CD4-positive, CD25-positive, alpha-beta regulatory T cell (primary cell): ENCODE measurements around the gene HTR7. TPM values are rescaled to one million over a fixed set of nuclear protein-coding genes. Genes with fewer than 3 reads are reported as not detected.

Experiments
- ATAC-seq, 2 donors: fragments of 150-1000 bp; cut with Tn5 transposase; one replicate each; pipeline ENCODE4 v1.10.0; 2021; ENCODE audit warnings: low read depth in 2 of 2, moderate number of reproducible peaks in 2 of 2, moderate library complexity in 1 of 2
- DNase-seq, 3 donors: peaks; one replicate each; pipeline versions ENCODE4 v3.0.0 to v3.0.0-alpha.2; 2012 to 2022; ENCODE audit warnings: mixed read lengths in 1 of 3
- H3K27ac ChIP-seq: one replicate; pipeline ENCODE4 v1.7.0; 2013; ENCODE audit warnings: mild to moderate bottlenecking, low read length; ENCODE audit not compliant: insufficient read depth, poor library complexity, severe bottlenecking
- H3K27me3 ChIP-seq: one replicate; pipeline ENCODE4 v1.7.0; 2013; ENCODE audit warnings: low read length; ENCODE audit not compliant: control insufficient read depth, insufficient read depth
- H3K36me3 ChIP-seq: one replicate; pipeline ENCODE4 v1.7.0; 2013; ENCODE audit warnings: mild to moderate bottlenecking, low read length, moderate library complexity; ENCODE audit not compliant: control insufficient read depth, insufficient read depth
- H3K4me1 ChIP-seq: 2 replicates; pipeline ENCODE4 v1.7.0; 2013; ENCODE audit warnings: mild to moderate bottlenecking, low read length; ENCODE audit not compliant: insufficient read depth, control insufficient read depth, poor library complexity, severe bottlenecking
- H3K4me3 ChIP-seq: one replicate; pipeline ENCODE4 v1.7.0; 2013; ENCODE audit warnings: low read depth, mild to moderate bottlenecking, low read length, moderate library complexity
- H3K9me3 ChIP-seq, 2 experiments: 1 replicate in 1 of 2; 2 replicates in 1 of 2; pipeline ENCODE4 v1.7.0; 2013; ENCODE audit warnings: low read length in 2 of 2, mild to moderate bottlenecking in 1 of 2, moderate library complexity in 1 of 2; ENCODE audit not compliant: control insufficient read depth in 2 of 2
- H3K27ac Mint-ChIP-seq, 3 donors: one replicate each; pipeline ENCODE4 v1.8.0; 2020 to 2022; ENCODE audit warnings: mild to moderate bottlenecking in 3 of 3, mixed read lengths in 3 of 3, moderate library complexity in 2 of 3
- H3K27me3 Mint-ChIP-seq: one replicate; pipeline ENCODE4 v1.8.0; 2022; ENCODE audit warnings: mild to moderate bottlenecking, mixed read lengths
- H3K36me3 Mint-ChIP-seq: one replicate; pipeline ENCODE4 v1.8.0; 2020; ENCODE audit warnings: mixed read lengths
- H3K4me1 Mint-ChIP-seq, 4 donors: one replicate each; pipeline ENCODE4 v1.8.0; 2020 to 2022; ENCODE audit warnings: mixed read lengths in 4 of 4, mild to moderate bottlenecking in 1 of 4
- H3K4me3 Mint-ChIP-seq, 4 donors: one replicate each; pipeline ENCODE4 v1.8.0; 2020 to 2022; ENCODE audit warnings: mild to moderate bottlenecking in 4 of 4, mixed read lengths in 4 of 4, moderate library complexity in 3 of 4
- H3K9me3 Mint-ChIP-seq, 7 donors: one replicate each; pipeline ENCODE4 v1.8.0; 2020 to 2022; ENCODE audit warnings: mixed read lengths in 7 of 7, mild to moderate bottlenecking in 3 of 7, moderate library complexity in 2 of 7
- polyA plus RNA-seq, 4 donors: library from polyadenylated mRNA; unstranded; fragments of 300-500 nt; fragmentation: Illumina TruSeq; gene quantifications; one replicate each; pipeline ENCODE4 v1.2.3, GENCODE V29; 2021
- total RNA-seq: library from RNA; stranded (reverse); gene quantifications from one replicate; pipeline ENCODE4 v1.2.3, GENCODE V29; 2022

Gene HTR7
- total and polyA plus RNA-seq, 5 donors from 2014 or later = not detected

GRCh38 chr10:90804354-90804753 is 53.5 kb downstream of the HTR7 start:
- no peak for DNase-seq
- H3K4me3 ChIP-seq = no peak overlapping the region
- no peaks in the 10 kb centered on the region for H3K9me3 ChIP-seq
- Mint-ChIP-seq H3K4me1 (no peaks in the 10 kb centered on the region), H3K27ac (no peak overlapping the region), H3K4me3 (no peak overlapping the region), H3K27me3 (peaks cover 3% of the 10 kb centered on the region), H3K36me3 (no peaks in the 10 kb centered on the region), H3K9me3 (peaks cover 0 to 2% (median 0%) of the 10 kb centered on the region in 7 donors)
- H3K4me1 ChIP-seq = no peaks in the 10 kb centered on the region
- no peaks in the 10 kb centered on the region for H3K36me3 ChIP-seq
- no peak for ATAC-seq
- H3K27ac ChIP-seq = no peak overlapping the region
- H3K27me3 ChIP-seq = no peaks in the 10 kb centered on the region

DNA sequence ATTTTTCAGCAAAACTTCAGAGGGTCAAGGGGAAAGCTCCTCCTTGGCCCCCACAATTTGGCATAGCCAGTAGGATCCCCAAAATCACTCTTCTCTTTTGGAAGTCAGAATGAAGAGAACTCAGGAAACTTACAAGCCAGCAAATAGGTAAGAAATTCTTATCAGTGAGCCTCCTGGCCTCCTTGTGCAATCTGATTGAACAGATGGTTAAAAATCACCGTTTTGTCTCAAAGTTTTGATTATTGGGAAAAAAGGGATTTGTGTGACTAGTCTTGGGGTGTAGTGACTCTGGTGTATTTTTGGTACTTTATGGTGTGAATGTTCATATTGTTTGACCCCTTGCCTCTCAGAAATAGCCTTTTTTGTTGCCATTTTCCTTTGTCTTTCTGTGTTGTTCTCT is 56.2 kb downstream of the HTR7 start:
- ATAC-seq (no peak), DNase-seq (no peak)
- Histone ChIP-seq H3K4me1 (no peaks in the 10 kb centered on the region), H3K27me3 (no peaks in the 10 kb centered on the region), H3K9me3 (no peaks in the 10 kb centered on the region), H3K4me3 (no peak overlapping the region), H3K27ac (no peak overlapping the region), H3K36me3 (no peaks in the 10 kb centered on the region)
- no peak overlapping the region for H3K4me3 Mint-ChIP-seq
- peaks cover 10% of the 10 kb centered on the region for H3K27me3 Mint-ChIP-seq
- H3K9me3 Mint-ChIP-seq = peaks cover 0 to 2% (median 0%) of the 10 kb centered on the region in 7 donors
- H3K4me1 Mint-ChIP-seq = no peaks in the 10 kb centered on the region
- no peak overlapping the region for H3K27ac Mint-ChIP-seq
- H3K36me3 Mint-ChIP-seq = no peaks in the 10 kb centered on the region

GRCh38 chr10:90800232-90800796 is 57.5 kb downstream of the HTR7 start:
- H3K27me3 ChIP-seq = no peaks in the 10 kb centered on the region
- no peak overlapping the region for H3K27ac ChIP-seq
- H3K36me3 Mint-ChIP-seq = no peaks in the 10 kb centered on the region
- H3K4me1 ChIP-seq = no peaks in the 10 kb centered on the region
- H3K9me3 ChIP-seq = no peaks in the 10 kb centered on the region
- DNase-seq (no peak), ATAC-seq (no peak)
- no peaks in the 10 kb centered on the region for H3K36me3 ChIP-seq
- no peak overlapping the region for H3K4me3 Mint-ChIP-seq
- H3K4me1 Mint-ChIP-seq = no peaks in the 10 kb centered on the region
- H3K27me3 Mint-ChIP-seq = peaks cover 10% of the 10 kb centered on the region
- H3K9me3 Mint-ChIP-seq = peaks cover 0 to 2% (median 0%) of the 10 kb centered on the region in 7 donors
- no peak overlapping the region for H3K27ac Mint-ChIP-seq
- H3K4me3 ChIP-seq = no peak overlapping the region

GRCh38 chr10:90799172-90799571 is 58.7 kb downstream of the HTR7 start:
- DNase-seq = no peak
- Histone ChIP-seq H3K4me1 (no peaks in the 10 kb centered on the region), H3K36me3 (no peaks in the 10 kb centered on the region), H3K4me3 (no peak overlapping the region), H3K27me3 (no peaks in the 10 kb centered on the region), H3K27ac (no peak overlapping the region), H3K9me3 (no peaks in the 10 kb centered on the region)
- no peaks in the 10 kb centered on the region for H3K36me3 Mint-ChIP-seq
- H3K27me3 Mint-ChIP-seq = peaks cover 10% of the 10 kb centered on the region
- H3K4me1 Mint-ChIP-seq = no peaks in the 10 kb centered on the region
- H3K27ac Mint-ChIP-seq = no peak overlapping the region
- H3K9me3 Mint-ChIP-seq = peaks cover 0 to 2% (median 0%) of the 10 kb centered on the region in 7 donors
- no peak for ATAC-seq
- no peak overlapping the region for H3K4me3 Mint-ChIP-seq

DNA sequence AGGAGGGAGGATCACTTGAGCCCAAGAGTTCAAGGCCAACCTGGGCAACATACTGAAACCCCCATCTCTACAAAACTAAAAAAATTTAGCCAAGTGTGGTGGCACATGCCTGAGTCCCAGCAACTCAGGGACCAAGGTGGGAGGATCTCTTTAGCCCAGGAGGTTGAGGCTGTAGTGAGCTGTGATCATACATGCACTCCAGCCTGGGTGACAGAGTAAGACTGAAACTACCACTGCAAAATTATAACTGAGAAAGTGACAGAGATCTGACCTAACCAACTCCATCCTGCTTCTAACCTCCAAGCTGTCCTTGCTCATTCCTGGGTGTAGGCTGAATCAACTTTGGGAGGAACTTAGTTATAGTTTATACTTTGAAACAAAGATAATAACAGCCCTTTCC is 59.4 kb downstream of the HTR7 start:
- H3K27ac ChIP-seq = no peak overlapping the region
- DNase-seq (no peak), ATAC-seq (no peak)
- Mint-ChIP-seq H3K4me3 (no peak overlapping the region), H3K36me3 (no peaks in the 10 kb centered on the region), H3K4me1 (no peaks in the 10 kb centered on the region), H3K27ac (no peak overlapping the region), H3K9me3 (peaks cover 0 to 2% (median 0%) of the 10 kb centered on the region in 7 donors), H3K27me3 (peaks cover 10% of the 10 kb centered on the region)
- no peak overlapping the region for H3K4me3 ChIP-seq
- no peaks in the 10 kb centered on the region for H3K9me3 ChIP-seq
- no peaks in the 10 kb centered on the region for H3K4me1 ChIP-seq
- H3K27me3 ChIP-seq = no peaks in the 10 kb centered on the region
- H3K36me3 ChIP-seq = no peaks in the 10 kb centered on the region

- Mint-ChIP-seq H3K4me1 (no peaks in the 10 kb centered on the region), H3K9me3 (peaks cover 0 to 3% (median 0%) of the 10 kb centered on the region in 7 donors), H3K36me3 (no peaks in the 10 kb centered on the region), H3K27ac (no peak overlapping the region), H3K27me3 (peaks cover 20% of the 10 kb centered on the region), H3K4me3 (no peak overlapping the region)
- no peak for DNase-seq
- H3K27ac ChIP-seq = no peak overlapping the region
- no peaks in the 10 kb centered on the region for H3K4me1 ChIP-seq
- H3K4me3 ChIP-seq = no peak overlapping the region
- no peak for ATAC-seq
- no peaks in the 10 kb centered on the region for H3K27me3 ChIP-seq
- no peaks in the 10 kb centered on the region for H3K9me3 ChIP-seq
- no peaks in the 10 kb centered on the region for H3K36me3 ChIP-seq
Measured at GRCh38 chr10:90790422-90790821, 67.4 kb downstream of the HTR7 start.

DNA sequence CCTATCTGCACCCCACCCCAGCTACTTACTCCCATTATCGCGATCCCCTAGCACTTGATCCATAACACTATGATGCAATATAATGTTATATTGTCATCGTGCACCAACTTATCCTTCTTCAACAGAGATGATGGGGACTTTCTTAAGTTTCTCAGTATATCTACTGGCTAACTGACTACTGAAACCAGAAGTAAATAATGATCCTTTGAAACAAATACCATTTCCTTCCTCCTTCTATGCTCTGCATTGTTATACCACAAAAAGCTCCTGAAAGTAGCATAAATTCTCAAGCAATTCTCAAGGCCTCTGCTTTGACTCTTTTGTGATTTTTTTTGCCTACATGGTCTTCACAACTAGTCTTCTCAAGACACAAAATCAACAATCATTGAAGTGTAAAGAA is 68.9 kb downstream of the HTR7 start:
- ATAC-seq = no peak

DNA sequence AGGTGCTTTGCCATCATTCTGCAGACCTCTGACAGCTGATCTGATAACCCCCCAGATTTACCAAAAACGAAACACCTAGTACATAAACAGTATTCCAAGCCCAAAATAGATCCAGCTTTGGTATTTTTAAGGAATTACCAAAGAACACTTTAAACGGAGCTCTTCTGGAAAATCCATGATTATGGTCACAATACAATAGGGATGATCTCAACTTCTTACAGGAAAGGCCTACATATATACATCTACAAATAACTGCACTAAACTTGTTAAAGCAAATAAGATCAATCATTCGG is 69.7 kb downstream of the HTR7 start:
- Mint-ChIP-seq H3K4me3 (no peak overlapping the region), H3K9me3 (peaks cover 0 to 3% (median 0%) of the 10 kb centered on the region in 7 donors), H3K27ac (no peak overlapping the region), H3K36me3 (no peaks in the 10 kb centered on the region), H3K4me1 (no peaks in the 10 kb centered on the region), H3K27me3 (peaks cover 20% of the 10 kb centered on the region)
- Histone ChIP-seq H3K9me3 (no peaks in the 10 kb centered on the region), H3K4me1 (no peaks in the 10 kb centered on the region), H3K27ac (no peak overlapping the region), H3K4me3 (no peak overlapping the region), H3K27me3 (no peaks in the 10 kb centered on the region), H3K36me3 (no peaks in the 10 kb centered on the region)
- no peak for ATAC-seq
- DNase-seq = no peak

More for the DNA sequence above, 68.9 kb downstream of the HTR7 start:
- Mint-ChIP-seq H3K27me3 (peaks cover 20% of the 10 kb centered on the region), H3K27ac (no peak overlapping the region), H3K9me3 (peaks cover 0 to 3% (median 0%) of the 10 kb centered on the region in 7 donors), H3K36me3 (no peaks in the 10 kb centered on the region), H3K4me3 (no peak overlapping the region), H3K4me1 (no peaks in the 10 kb centered on the region)
- Histone ChIP-seq H3K9me3 (no peaks in the 10 kb centered on the region), H3K27me3 (no peaks in the 10 kb centered on the region), H3K27ac (no peak overlapping the region), H3K4me1 (no peaks in the 10 kb centered on the region), H3K4me3 (no peak overlapping the region), H3K36me3 (no peaks in the 10 kb centered on the region)
- no peak for DNase-seq
